Effector memory CD4-positive, alpha-beta T cell (primary cell): ENCODE data around the gene PPP1CB.

Experiments
- DNase-seq, 3 donors: peaks; one replicate each; pipeline ENCODE4 v3.0.0-alpha.2; 2020
- H3K27ac ChIP-seq: 2 replicates; pipeline ENCODE4 v1.7.0; 2013; ENCODE audit warnings: mild to moderate bottlenecking, low read length, moderate library complexity; ENCODE audit not compliant: insufficient read depth, poor library complexity, severe bottlenecking
- H3K27me3 ChIP-seq: replicated peaks from 2 replicates; pipeline ENCODE4 v1.7.0; 2013; ENCODE audit warnings: mild to moderate bottlenecking, low read length; ENCODE audit not compliant: insufficient read depth, control insufficient read depth, poor library complexity, severe bottlenecking
- H3K36me3 ChIP-seq: 2 replicates; pipeline ENCODE4 v1.7.0; 2013; ENCODE audit warnings: mild to moderate bottlenecking, low read length, moderate library complexity; ENCODE audit not compliant: control insufficient read depth, insufficient read depth
- H3K4me1 ChIP-seq: 2 replicates; pipeline ENCODE4 v1.7.0; 2013; ENCODE audit warnings: low read length, mild to moderate bottlenecking; ENCODE audit not compliant: control insufficient read depth, insufficient read depth, poor library complexity, severe bottlenecking
- H3K4me3 ChIP-seq: 2 replicates; pipeline ENCODE4 v1.7.0; 2013; ENCODE audit warnings: low read length, low read depth, mild to moderate bottlenecking; ENCODE audit not compliant: insufficient read depth, poor library complexity, severe bottlenecking
- H3K9me3 ChIP-seq: 2 replicates; pipeline ENCODE4 v1.7.0; 2013; ENCODE audit warnings: mild to moderate bottlenecking, low read length, moderate library complexity; ENCODE audit not compliant: control insufficient read depth

The PPP1CB gene

DNA sequence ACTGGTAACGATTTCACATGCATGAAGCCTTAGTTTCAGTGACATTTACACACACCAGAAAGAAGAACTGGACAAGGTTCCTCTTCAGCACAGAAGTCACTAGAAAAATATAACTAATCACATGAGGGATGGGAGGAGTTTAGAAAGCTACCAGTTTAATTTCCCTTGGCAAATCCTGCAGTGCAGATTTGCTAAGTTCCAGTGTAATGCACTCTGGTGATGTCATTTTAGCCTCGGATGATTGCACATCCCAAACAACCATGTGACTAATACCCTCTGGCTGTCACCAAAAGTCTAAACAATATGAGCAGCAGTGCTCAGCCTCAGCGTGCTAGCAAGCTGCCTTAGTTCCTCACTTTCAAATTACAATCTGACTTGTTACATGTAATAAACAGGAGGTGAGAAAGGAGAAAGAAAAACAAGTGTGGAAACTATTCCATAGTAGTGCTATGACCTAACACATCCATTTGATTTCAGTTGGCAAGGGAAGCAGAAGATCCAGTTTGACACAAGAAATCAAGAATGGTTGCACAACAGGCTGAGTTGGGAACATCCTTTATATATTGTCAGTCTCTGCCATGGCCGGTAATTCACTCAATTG lies 35.3 kb upstream of the PPP1CB start:
- H3K9me3 ChIP-seq: no peaks in the 10 kb centered on the region
- H3K4me3 ChIP-seq: no peak overlapping the region
- H3K27ac ChIP-seq: no peak overlapping the region
- H3K4me1 ChIP-seq: no peaks in the 10 kb centered on the region
- no peaks in the 10 kb centered on the region for H3K27me3 ChIP-seq
- DNase-seq: no peak
- no peaks in the 10 kb centered on the region for H3K36me3 ChIP-seq

DNA sequence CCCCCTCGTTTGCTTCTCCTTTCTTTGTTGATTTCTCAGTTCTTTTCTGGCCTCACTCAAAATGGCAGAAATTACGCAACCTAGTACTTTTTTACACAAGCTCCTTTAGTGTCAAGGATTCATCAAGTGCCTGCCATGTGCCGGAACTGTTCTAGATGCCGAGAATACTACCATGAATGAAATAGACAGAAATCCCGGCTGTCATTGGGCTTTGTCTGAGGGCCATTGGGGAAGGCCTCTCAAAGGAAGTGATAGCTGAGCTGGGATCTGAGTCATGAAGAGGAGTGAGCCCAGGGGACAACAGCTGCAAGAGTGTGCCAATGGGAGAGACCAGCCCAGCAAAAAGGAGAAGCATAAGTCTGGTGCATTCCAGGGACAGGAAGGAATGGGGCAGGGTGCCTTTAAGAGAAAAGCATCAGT lies 34.3 kb upstream of the PPP1CB start:
- no peak overlapping the region for H3K27ac ChIP-seq
- no peaks in the 10 kb centered on the region for H3K4me1 ChIP-seq
- H3K9me3 ChIP-seq: no peaks in the 10 kb centered on the region
- H3K36me3 ChIP-seq: no peaks in the 10 kb centered on the region
- DNase-seq: no peak
- H3K4me3 ChIP-seq: no peak overlapping the region
- H3K27me3 ChIP-seq: no peaks in the 10 kb centered on the region

GRCh38 chr2:28720345-28720744 lies 31.3 kb upstream of the PPP1CB start:
- H3K36me3 ChIP-seq: no peaks in the 10 kb centered on the region
- H3K27ac ChIP-seq: no peak overlapping the region

DNA sequence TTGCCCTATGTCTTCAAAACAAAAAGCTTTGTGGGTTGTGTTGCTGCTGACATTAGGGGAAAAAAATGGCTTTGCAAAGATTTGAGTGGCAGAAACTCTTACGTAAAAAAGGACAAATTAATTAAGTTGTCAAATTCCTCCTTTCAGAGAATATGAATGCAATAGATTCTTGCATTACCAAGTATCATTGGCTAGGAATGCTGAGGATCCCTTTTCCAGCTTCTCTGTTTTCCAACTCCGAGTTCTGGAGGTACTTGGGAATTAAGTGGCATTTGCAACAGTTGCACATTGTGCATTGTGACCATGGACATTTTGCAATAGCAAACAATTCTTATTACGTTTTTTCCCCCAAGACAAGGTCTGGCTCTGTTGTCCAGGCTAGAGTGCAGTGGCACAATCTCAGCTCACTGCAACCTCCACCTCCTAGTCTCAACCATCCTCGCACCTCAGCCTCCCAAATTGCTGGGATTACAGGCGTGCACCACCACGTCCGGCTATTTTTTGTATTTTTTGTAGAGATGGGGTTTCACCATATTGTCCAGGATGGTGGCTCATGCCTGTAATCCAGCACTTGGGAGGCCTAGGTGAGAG lies 29.9 kb upstream of the PPP1CB start:
- no peaks in the 10 kb centered on the region for H3K4me1 ChIP-seq
- no peaks in the 10 kb centered on the region for H3K9me3 ChIP-seq
- no peaks in the 10 kb centered on the region for H3K36me3 ChIP-seq
- no peaks in the 10 kb centered on the region for H3K27me3 ChIP-seq
- no peak overlapping the region for H3K4me3 ChIP-seq
- no peak for DNase-seq
- no peak overlapping the region for H3K27ac ChIP-seq

More at GRCh38 chr2:28720345-28720744, 31.3 kb upstream of the PPP1CB start:
- Histone ChIP-seq H3K4me1 (no peaks in the 10 kb centered on the region), H3K9me3 (no peaks in the 10 kb centered on the region), H3K27me3 (no peaks in the 10 kb centered on the region), H3K4me3 (no peak overlapping the region)
- no peak for DNase-seq

DNA sequence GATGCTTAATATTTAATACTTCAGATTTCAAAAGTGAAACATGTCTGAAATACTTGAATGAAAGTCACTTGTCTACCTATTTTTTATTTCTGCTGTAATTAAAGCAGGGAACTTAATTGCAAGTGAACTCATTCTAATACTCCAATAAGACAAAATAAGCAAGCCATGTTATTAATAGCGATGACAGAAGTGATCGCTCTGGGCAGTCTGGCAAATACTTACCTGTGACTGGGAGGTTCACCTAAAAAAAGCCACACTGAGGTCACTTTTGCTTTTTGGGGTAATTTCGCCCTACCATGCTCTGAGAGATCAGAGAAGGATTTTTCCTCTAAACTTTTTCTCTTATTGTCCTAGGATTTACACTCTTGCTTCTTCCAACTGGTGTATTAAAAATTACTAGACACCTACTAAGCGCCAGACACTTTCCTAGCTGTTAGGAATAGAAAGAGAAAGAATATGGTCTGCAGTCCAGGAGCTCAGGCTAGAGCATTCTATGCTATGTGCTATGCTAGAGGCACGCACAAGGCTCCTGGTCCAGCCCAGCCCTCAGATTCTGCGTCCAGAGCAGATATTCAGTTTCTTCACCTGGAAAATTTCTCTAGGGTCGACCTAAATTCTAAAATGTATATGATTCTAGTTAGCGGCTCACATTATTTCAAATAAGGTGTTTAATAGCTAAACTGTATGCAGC lies 26.5 kb upstream of the PPP1CB start:
- Histone ChIP-seq H3K36me3 (no peaks in the 10 kb centered on the region), H3K4me3 (no peak overlapping the region), H3K27me3 (no peaks in the 10 kb centered on the region), H3K9me3 (no peaks in the 10 kb centered on the region), H3K27ac (no peak overlapping the region), H3K4me1 (no peaks in the 10 kb centered on the region)
- DNase-seq: no peak

GRCh38 chr2:28726177-28726576 lies 25.5 kb upstream of the PPP1CB start:
- no peaks in the 10 kb centered on the region for H3K4me1 ChIP-seq

GRCh38 chr2:28729698-28730097 lies 21.9 kb upstream of the PPP1CB start:
- Histone ChIP-seq H3K9me3 (no peaks in the 10 kb centered on the region), H3K36me3 (no peaks in the 10 kb centered on the region), H3K4me1 (no peaks in the 10 kb centered on the region), H3K27ac (no peak overlapping the region), H3K27me3 (no peaks in the 10 kb centered on the region), H3K4me3 (no peak overlapping the region)
- DNase-seq: no peak

More at GRCh38 chr2:28726177-28726576, 25.5 kb upstream of the PPP1CB start:
- H3K9me3 ChIP-seq: no peaks in the 10 kb centered on the region
- no peaks in the 10 kb centered on the region for H3K27me3 ChIP-seq
- H3K4me3 ChIP-seq: no peak overlapping the region
- DNase-seq: no peak
- no peaks in the 10 kb centered on the region for H3K36me3 ChIP-seq
- no peak overlapping the region for H3K27ac ChIP-seq

GRCh38 chr2:28730641-28731146 lies 20.9 kb upstream of the PPP1CB start:
- no peak overlapping the region for H3K4me3 ChIP-seq
- no peaks in the 10 kb centered on the region for H3K9me3 ChIP-seq
- no peak overlapping the region for H3K27ac ChIP-seq
- H3K4me1 ChIP-seq: no peaks in the 10 kb centered on the region
- H3K27me3 ChIP-seq: no peaks in the 10 kb centered on the region
- no peak for DNase-seq
- H3K36me3 ChIP-seq: no peaks in the 10 kb centered on the region

GRCh38 chr2:28735511-28735910 lies 16.1 kb upstream of the PPP1CB start:
- Histone ChIP-seq H3K9me3 (no peaks in the 10 kb centered on the region), H3K4me1 (no peaks in the 10 kb centered on the region), H3K27ac (no peak overlapping the region), H3K36me3 (no peaks in the 10 kb centered on the region), H3K4me3 (no peak overlapping the region), H3K27me3 (no peaks in the 10 kb centered on the region)
- no peak for DNase-seq

GRCh38 chr2:28736034-28736433 lies 15.6 kb upstream of the PPP1CB start:
- Histone ChIP-seq H3K27me3 (no peaks in the 10 kb centered on the region), H3K36me3 (no peaks in the 10 kb centered on the region), H3K4me3 (no peak overlapping the region), H3K27ac (no peak overlapping the region), H3K4me1 (no peaks in the 10 kb centered on the region), H3K9me3 (no peaks in the 10 kb centered on the region)
- no peak for DNase-seq
